Esophagus squamous epithelium (tissue), 5 donors: ENCODE data around the gene MOV10. TPM values are rescaled to one million over a fixed set of nuclear protein-coding genes. Genes with fewer than 3 reads are reported as not detected.

ENCODE experiments used
- DNase-seq: peaks from one replicate; lab custom pipeline; 2025; lab: John Stamatoyannopoulos, UW
- H3K27ac ChIP-seq, 4 donors: fragments of 200-600 bp; sonication (generic); one replicate each; pipeline ENCODE4 v1.5.1; 2016 to 2019; ENCODE audit warnings: mild to moderate bottlenecking in 1 of 4
- H3K27me3 ChIP-seq, 4 donors: fragments of 200-600 bp; sonication (generic); 1 replicate in 3 of 4; 2 replicates in 1 of 4; pipeline versions ENCODE4 v1.5.1 to v1.6.0; 2017 to 2021; ENCODE audit warnings: antibody characterized with exemption in 1 of 4
- H3K36me3 ChIP-seq, 3 donors: fragments of 200-600 bp; sonication (generic); one replicate each; pipeline ENCODE4 v1.5.1; 2016 to 2019
- H3K4me1 ChIP-seq, 3 donors: fragments of 200-600 bp; sonication (generic); one replicate each; pipeline ENCODE4 v1.5.1; 2017 to 2019
- H3K4me3 ChIP-seq, 4 donors: fragments of 200-600 bp; sonication (generic); 1 replicate in 3 of 4; 2 replicates in 1 of 4; pipeline ENCODE4 v1.5.1; 2016 to 2019; ENCODE audit warnings: mild to moderate bottlenecking in 2 of 4, moderate library complexity in 1 of 4
- H3K9me3 ChIP-seq, 3 donors: fragments of 200-600 bp; sonication (generic); one replicate each; pipeline ENCODE4 v1.5.1; 2016 to 2019
- CTCF ChIP-seq, 6 experiments: fragments of 450-650 bp in 4 of 6; fragments of 200-600 bp in 2 of 6; sonication (generic) in 2 of 6; IDR thresholded peaks; one replicate each; pipeline ENCODE4 v1.5.1; 2016 to 2019; ENCODE audit warnings: antibody characterized with exemption in 6 of 6, mild to moderate bottlenecking in 4 of 6, moderate library complexity in 4 of 6
- POLR2A ChIP-seq, 4 donors: fragments of 450-650 bp; IDR thresholded peaks; one replicate each; pipeline ENCODE4 v1.6.1; 2017; ENCODE audit warnings: antibody characterized with exemption in 4 of 4, mild to moderate bottlenecking in 4 of 4, moderate library complexity in 3 of 4
- WGBS, 2 donors: methylation state at CpG; one replicate each; pipeline ENCODE4 v1.1.5; 2018; 5-methylcytosine and 5-hydroxymethylcytosine counted together
- intact Hi-C: fragments of 100-400 bp; cut with DNase I; formaldehyde crosslinking; loops from one replicate; pipeline ENCODE4 v1.15.0; 2022
- total RNA-seq, 4 donors: library from RNA; depleted of rRNA; stranded (reverse); fragments of >200 nt; gene quantifications; one replicate each; pipeline ENCODE4 v1.1.0, GENCODE V29; 2016
- donor health status: DM: yes; HTN: yes; CAD: no.

The MOV10 gene
- total RNA-seq, 4 donors from 2014 or later: 16.5 to 34.2 (median 28.9) TPM

DNA sequence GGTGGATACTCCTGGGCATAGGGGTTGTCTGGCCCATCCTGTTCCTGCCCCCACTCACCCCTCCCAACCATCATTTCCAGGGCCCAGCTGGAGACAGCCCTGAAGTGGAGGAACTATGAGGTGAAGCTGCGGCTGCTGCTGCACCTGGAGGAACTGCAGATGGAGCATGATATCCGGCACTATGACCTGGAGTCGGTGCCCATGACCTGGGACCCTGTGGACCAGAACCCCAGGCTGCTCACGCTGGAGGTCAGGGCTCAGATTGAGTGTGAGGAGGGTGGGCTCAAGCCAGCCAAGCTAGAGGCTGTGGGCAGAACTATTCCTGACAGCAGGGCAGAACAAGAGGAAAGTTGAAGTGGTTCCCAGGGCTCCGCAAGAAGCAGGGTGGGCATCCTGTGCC is 18.2 kb downstream of the MOV10 start:
- intact Hi-C loops: no loop called here
- Histone ChIP-seq H3K36me3 (peaks cover 28 to 88% (median 39%) of the 10 kb centered on the region in 3 donors), H3K27ac (no peak overlapping the region), H3K27me3 (no peaks in the 10 kb centered on the region), H3K4me1 (peaks cover 4 to 15% (median 9%) of the 10 kb centered on the region in 3 donors), H3K4me3 (no peak overlapping the region), H3K9me3 (no peaks in the 10 kb centered on the region)
- TF ChIP-seq POLR2A (IDR thresholded peaks at IDR 0.05): no peak
- no peak for TF ChIP-seq CTCF (IDR thresholded peaks at IDR 0.05)
- no peak for DNase-seq
- 100% methylated on average over 1 of the region's 5 CpGs for WGBS, 2 donors

GRCh38 chr1:112693821-112694220 is 19.4 kb downstream of the MOV10 start:
- Histone ChIP-seq H3K4me1 (peaks cover 0 to 11% (median 0%) of the 10 kb centered on the region in 3 donors), H3K27me3 (no peaks in the 10 kb centered on the region), H3K4me3 (no peak overlapping the region), H3K9me3 (no peaks in the 10 kb centered on the region), H3K27ac (no peak overlapping the region), H3K36me3 (peaks cover 34 to 99% (median 45%) of the 10 kb centered on the region in 3 donors)
- DNase-seq: no peak
- no peak for TF ChIP-seq CTCF (IDR thresholded peaks at IDR 0.05)
- TF ChIP-seq POLR2A (IDR thresholded peaks at IDR 0.05): no peak
- 92% methylated on average over 2 of the region's 6 CpGs; no CpG with 5 or more reads in 1 of the 2 donors for WGBS, 2 donors
- intact Hi-C loops: no loop called here

GRCh38 chr1:112694363-112694929 is 20.0 kb downstream of the MOV10 start:
- peaks cover 34 to 98% (median 45%) of the 10 kb centered on the region in 3 donors for H3K36me3 ChIP-seq
- no peaks in the 10 kb centered on the region for H3K9me3 ChIP-seq
- 94 to 100% methylated on average over 3 to 10 of the region's 15 CpGs for WGBS, 2 donors
- no peak for DNase-seq
- intact Hi-C loops: no loop called here
- H3K4me3 ChIP-seq: no peak overlapping the region
- no peaks in the 10 kb centered on the region for H3K27me3 ChIP-seq
- TF ChIP-seq POLR2A (IDR thresholded peaks at IDR 0.05): no peak
- TF ChIP-seq CTCF (IDR thresholded peaks at IDR 0.05): no peak
- no peak overlapping the region for H3K27ac ChIP-seq
- peaks cover 0 to 14% (median 2%) of the 10 kb centered on the region in 3 donors for H3K4me1 ChIP-seq

GRCh38 chr1:112695276-112695675 is 20.8 kb downstream of the MOV10 start:
- 89 to 100% methylated on average over 2 to 5 of the region's 9 CpGs for WGBS, 2 donors
- intact Hi-C loops: no loop called here
- Histone ChIP-seq H3K4me3 (no peak overlapping the region), H3K27me3 (no peaks in the 10 kb centered on the region), H3K27ac (no peak overlapping the region), H3K36me3 (peaks cover 34 to 98% (median 39%) of the 10 kb centered on the region in 3 donors), H3K9me3 (no peaks in the 10 kb centered on the region), H3K4me1 (peaks cover 8 to 22% (median 11%) of the 10 kb centered on the region in 3 donors)
- DNase-seq: no peak
- TF ChIP-seq CTCF (IDR thresholded peaks at IDR 0.05) (no peak), POLR2A (IDR thresholded peaks at IDR 0.05) (no peak)

GRCh38 chr1:112696578-112697314 is 22.3 kb downstream of the MOV10 start:
- Histone ChIP-seq H3K27ac (no peak overlapping the region), H3K9me3 (no peaks in the 10 kb centered on the region), H3K4me1 (peaks cover 20 to 37% (median 25%) of the 10 kb centered on the region in 3 donors), H3K27me3 (no peaks in the 10 kb centered on the region), H3K4me3 (no peak overlapping the region), H3K36me3 (peaks cover 33 to 95% (median 34%) of the 10 kb centered on the region in 3 donors)
- DNase-seq: no peak
- intact Hi-C loops: no loop called here
- WGBS, 2 donors: 87 to 89% methylated on average over 4 to 5 of the region's 7 CpGs
- TF ChIP-seq CTCF (IDR thresholded peaks at IDR 0.05) (no peak), POLR2A (IDR thresholded peaks at IDR 0.05) (no peak)
